A673 (cell line): Measurements from ENCODE around the gene KRTAP10-7.
"Not testable (repeated sequence)": the region's sequence is repeated elsewhere in the genome, so short reads cannot be mapped to it uniquely, and the experiment has no call there.

Experiments
- EZH2 ChIP-seq: fragments of 200-600 bp; sonication (generic); IDR thresholded peaks from 2 replicates; pipeline ENCODE4 v1.6.1; 2017; ENCODE audit warnings: borderline replicate concordance, low read depth, mild to moderate bottlenecking, mixed read lengths, antibody characterized with exemption, low read length; ENCODE audit not compliant: poor library complexity, severe bottlenecking
- TF ChIP-seq, protein P1 (sequence below): fragments of 300-800, 200-600 bp; sonication (generic); conservative IDR thresholded peaks from 2 replicates; pipeline ENCODE4 v1.5.1; 2017; ENCODE audit warnings: low read depth, mild to moderate bottlenecking, antibody characterized with exemption, low read length, moderate library complexity, mixed read lengths

DNA sequence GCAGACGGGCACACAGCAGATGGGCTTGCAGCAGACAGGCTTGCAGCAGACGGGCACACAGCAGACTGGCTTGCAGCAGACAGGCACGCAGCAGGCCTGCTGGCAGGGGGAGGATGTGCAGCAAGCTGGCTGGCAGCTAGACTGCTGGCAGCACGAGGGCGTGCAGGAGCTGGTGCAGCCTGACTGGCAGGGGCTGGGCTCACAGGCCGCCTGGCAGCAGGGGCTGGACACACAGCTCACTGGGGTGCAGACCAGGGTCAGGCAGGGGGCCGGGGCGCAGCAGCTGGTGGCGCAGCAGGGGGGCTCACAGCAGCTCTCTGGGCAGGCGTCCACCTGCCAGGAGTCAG is 42.1 kb upstream of the KRTAP10-7 start:
- TF ChIP-seq, protein P1, sequence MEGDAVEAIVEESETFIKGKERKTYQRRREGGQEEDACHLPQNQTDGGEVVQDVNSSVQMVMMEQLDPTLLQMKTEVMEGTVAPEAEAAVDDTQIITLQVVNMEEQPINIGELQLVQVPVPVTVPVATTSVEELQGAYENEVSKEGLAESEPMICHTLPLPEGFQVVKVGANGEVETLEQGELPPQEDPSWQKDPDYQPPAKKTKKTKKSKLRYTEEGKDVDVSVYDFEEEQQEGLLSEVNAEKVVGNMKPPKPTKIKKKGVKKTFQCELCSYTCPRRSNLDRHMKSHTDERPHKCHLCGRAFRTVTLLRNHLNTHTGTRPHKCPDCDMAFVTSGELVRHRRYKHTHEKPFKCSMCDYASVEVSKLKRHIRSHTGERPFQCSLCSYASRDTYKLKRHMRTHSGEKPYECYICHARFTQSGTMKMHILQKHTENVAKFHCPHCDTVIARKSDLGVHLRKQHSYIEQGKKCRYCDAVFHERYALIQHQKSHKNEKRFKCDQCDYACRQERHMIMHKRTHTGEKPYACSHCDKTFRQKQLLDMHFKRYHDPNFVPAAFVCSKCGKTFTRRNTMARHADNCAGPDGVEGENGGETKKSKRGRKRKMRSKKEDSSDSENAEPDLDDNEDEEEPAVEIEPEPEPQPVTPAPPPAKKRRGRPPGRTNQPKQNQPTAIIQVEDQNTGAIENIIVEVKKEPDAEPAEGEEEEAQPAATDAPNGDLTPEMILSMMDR: not testable (repeated sequence)
- not testable (repeated sequence) for TF ChIP-seq EZH2
